DMS79 treated with DMSO at 0.1 percent for 48 hours (cell line): ENCODE measurements around the gene ZDHHC12.

Experiments used
- DNase-seq: peaks from one replicate; lab custom pipeline; 2025; lab: John Stamatoyannopoulos, UW

Gene ZDHHC12

DNA sequence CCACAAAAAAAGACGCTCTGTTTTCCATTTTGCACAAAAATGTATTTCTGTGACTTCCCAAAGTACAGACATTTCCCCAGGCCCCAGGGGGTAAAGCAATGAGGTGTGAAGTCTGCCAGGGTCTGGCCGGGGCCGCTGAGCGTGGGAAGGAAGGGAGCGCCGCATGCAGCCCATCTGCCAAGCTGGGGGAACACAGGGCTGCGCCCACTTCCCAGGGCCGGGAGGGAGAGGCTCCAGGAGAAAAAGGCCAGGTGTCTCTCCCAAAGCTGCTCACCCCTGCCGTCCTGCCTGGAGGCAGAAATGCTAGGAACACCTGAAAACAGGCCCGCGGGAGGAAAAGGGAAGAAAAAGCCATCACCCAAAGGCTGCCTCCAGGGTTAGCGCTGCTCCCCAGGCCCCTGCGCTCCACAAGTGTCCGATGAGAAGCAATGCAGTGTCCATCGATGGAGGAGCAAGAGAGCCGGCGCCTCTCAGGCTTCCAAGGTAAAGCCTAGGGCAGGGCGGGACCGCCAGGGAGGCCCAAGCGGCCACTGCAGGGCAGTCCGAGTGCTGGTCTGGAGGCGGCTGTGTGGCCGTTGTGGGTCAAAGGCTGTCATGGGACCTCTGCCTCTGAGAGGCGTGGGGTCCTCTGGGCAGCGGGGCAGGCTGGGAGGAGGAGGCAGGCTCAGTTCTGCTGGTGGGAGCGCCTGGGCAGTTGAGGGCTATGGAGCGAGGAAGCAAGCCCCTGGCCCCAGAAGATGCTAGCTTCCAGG lies 6.0 kb upstream of the ZDHHC12 start:
- DNase-seq, result no peak

DNA sequence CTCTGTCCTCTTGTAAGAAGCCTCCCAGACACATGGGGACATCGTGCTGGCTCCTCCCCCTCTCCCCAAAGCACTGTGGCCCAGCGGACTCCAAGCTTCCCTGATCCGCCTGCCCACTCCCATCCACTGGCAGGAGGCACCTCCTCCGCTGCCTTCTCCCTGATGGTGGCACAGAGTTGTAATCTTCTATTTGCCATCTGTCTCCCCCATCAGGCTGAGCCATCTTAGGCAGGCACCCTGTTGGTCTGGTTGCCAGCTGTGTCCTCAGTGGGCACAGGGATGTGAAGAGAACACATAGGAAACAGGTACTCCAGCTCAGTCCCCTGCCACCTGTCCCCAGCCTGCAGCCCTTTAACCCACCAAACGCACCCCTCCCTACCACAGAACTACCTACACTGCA lies 5.4 kb upstream of the ZDHHC12 start:
- no peak for DNase-seq

DNA sequence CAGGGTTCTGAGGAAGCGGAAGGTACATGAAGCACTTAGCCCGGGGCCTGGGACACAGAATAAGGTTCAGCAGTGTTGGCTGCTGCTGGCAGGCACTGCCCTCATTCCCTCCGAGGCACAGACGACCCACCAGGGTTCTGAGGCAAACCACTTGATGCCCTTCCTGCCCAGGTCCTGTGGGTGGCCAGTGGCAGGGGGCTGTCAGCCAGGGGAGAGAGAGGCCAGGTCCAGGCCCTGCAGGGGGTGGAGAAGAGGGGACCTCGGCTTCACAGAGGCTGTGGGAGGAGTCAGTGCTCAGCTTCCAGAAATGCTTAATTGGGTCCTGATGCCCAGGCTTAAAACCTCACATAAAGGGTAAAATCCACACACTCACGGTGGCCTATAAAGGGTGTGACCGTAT lies 4.4 kb upstream of the ZDHHC12 start:
- no peak for DNase-seq

DNA sequence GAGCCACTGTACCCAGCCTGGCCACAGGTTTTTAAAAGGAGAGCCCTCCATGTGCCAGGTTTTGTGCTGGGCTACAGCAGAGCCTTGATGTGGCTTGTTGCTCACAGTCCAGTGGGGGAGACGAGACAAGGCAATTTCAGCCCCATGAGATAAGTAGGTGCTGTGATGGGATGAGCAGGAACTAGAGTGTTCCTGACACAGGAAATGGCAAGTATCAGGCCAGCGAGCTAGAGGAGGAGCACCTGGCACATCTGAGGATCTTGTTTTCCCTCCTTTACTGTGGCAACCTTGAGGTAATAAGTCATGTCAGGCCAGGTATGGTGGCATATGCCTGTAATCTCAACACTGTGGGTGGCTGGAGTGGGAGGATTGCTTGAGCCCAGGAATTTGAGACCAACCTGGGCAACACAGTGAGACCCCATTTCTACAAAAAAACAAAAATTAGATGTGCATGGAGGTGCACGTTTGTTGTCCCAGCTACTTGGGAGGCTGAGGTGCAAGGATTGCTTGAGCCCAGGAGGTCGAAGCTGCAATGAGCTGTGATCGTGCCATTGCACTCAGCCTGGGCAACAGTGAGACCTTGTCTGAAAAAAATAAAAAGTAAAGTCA lies 3.8 kb upstream of the ZDHHC12 start:
- no peak for DNase-seq

DNA sequence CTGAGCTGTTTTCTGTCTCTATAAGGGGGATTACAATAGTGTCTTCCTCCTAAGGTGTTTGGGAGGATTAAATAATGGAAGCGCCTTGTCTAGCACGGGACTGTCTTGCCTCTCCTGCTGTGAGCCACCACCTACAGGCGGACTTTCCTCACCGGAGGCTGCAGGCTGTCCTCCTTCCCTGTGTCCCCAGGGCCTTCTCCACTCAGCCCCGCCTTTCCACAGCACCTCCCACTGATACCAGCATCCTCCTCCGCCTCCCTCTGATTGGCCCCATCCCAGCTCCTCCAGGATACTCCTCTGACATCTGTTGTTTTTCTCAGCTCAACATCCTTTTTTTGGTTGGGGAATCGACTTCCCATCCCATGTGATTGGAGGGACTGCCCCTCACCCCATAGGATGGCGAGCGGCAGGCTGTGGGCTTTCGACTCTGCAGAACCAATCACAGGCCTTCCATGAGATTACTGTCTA lies 851 bp upstream of the ZDHHC12 start:
- DNase-seq, result peak; percentile 44

- DNase-seq, result no peak
Observed at GRCh38 chr9:128723352-128723865, 518 bp downstream of the ZDHHC12 start.

- no peak for DNase-seq
Observed at GRCh38 chr9:128722380-128723351, 1.3 kb downstream of the ZDHHC12 start.

- DNase-seq, result no peak
Observed at GRCh38 chr9:128721487-128722010, 2.4 kb downstream of the ZDHHC12 start.

DNA sequence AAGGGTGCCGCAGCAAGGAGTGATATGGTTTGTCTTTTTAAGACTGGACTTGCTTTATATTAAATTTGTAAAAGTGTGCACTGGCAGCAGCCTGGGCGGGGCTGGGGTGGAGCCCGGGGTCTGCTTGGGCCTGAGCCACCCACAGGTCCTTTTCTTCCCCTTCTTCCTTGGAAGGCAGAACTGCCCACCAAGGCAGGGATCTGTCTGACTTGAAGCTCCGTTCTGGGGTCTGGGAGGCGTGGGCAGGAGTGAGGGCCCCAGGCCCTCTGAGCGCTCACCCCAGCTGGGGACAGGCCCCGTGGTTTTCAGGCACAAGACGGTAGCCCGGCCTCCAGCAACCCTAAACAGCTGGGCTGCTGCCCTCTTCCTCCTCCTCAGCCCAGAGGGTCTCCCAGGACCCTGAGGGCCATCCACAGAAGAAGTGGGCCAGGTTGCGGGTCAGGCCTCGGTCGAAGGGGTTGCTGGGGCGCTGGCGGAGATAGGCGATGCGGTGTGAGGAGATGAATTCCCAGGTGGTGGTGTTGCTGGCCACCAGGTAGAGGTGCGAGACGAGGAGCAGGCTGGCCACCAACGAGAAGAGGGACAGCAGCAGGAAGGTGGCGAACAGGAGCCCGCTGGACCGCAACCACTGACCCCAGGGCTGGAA lies 3.0 kb downstream of the ZDHHC12 start:
- no peak for DNase-seq

GRCh38 chr9:128719919-128720605 lies 3.9 kb downstream of the ZDHHC12 start:
- no peak for DNase-seq

GRCh38 chr9:128718475-128718874 lies 5.5 kb downstream of the ZDHHC12 start:
- DNase-seq, result no peak

GRCh38 chr9:128718047-128718446 lies 5.9 kb downstream of the ZDHHC12 start:
- no peak for DNase-seq

- no peak for DNase-seq
Observed at GRCh38 chr9:128716581-128717254, 7.2 kb downstream of the ZDHHC12 start.

DNA sequence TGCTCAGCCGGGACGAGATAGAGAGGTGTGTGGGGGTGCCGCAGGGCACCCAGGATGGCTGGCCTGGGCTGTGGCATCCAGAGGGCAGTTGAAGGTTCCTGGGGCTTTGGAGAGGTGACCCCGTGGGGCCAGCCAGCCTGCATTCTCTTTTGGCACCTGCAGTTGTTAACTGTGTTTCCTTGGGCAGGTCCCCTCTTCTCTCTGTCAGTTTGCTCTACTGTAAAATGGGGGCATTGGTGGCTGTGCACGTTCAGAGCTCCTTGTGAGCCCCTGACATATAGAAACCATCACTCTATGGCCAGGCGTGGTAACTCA lies 8.5 kb downstream of the ZDHHC12 start:
- DNase-seq, result no peak

DNA sequence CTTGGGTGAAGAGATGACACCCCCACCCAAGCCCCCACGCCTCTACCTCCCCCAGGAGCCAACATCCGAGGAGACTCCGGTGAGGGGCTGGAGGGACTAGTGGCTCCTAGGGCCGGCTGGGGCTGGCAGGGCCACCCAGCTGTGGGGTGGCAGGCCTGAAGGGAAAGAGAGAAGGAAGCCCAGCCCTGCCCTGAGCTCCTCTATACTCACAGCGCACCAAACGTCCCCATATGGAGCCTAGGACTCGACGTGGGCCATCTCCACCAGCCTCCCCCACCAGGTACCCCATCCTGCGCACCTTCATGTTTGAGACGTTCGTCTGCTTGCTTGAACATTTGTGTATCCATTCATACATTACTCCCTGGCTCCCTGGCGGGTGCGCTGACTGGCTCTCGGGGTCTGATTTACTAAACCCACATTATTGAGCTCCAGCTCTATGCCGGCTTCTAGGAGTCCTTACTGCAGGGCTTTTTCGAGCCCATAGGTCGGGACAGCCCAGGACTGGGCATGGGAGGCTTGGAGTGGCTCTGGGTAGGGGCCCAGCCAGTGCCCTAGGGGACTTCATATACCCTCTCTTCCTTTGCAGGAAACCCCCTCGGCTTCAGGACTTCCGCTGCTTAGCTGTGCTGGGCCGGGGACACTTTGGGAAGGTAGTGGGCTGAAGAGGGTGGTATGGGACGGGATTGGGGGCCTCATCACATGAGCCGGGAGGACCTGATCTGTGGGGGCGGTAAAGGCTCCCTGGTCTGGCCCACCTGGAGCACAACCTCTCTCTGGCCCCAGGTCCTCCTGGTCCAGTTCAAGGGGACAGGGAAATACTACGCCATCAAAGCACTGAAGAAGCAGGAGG lies 9.1 kb downstream of the ZDHHC12 start:
- no peak for DNase-seq

DNA sequence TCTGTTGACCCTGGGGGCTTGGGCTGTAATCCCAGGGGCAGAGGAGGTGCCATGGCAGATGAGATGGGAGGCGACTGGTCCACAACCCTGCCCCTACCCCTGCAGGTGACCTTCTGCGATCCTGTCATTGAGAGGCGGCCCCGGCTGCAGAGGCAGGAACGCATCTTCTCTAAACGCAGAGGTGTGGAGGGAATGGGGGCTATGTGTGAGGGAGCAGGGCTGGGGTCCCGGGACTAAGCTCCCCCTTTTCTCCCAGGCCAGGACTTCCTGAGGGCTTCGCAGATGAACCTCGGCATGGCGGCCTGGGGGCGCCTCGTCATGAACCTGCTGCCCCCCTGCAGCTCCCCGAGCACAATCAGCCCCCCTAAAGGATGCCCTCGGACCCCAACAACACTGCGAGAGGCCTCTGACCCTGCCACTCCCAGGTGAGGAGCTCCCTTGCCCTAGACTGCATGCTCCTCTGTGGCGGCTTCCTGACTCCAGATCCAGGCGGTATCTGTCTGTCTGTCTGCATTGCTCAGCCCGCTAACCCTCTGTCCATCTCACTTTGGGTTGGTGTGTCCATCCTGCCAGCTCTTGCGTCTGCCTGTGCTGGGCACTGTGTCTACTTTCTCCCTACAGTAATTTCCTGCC lies 9.9 kb downstream of the ZDHHC12 start:
- no peak for DNase-seq

- no peak for DNase-seq
Observed at GRCh38 chr9:128713411-128713780, 10.5 kb downstream of the ZDHHC12 start.

DNA sequence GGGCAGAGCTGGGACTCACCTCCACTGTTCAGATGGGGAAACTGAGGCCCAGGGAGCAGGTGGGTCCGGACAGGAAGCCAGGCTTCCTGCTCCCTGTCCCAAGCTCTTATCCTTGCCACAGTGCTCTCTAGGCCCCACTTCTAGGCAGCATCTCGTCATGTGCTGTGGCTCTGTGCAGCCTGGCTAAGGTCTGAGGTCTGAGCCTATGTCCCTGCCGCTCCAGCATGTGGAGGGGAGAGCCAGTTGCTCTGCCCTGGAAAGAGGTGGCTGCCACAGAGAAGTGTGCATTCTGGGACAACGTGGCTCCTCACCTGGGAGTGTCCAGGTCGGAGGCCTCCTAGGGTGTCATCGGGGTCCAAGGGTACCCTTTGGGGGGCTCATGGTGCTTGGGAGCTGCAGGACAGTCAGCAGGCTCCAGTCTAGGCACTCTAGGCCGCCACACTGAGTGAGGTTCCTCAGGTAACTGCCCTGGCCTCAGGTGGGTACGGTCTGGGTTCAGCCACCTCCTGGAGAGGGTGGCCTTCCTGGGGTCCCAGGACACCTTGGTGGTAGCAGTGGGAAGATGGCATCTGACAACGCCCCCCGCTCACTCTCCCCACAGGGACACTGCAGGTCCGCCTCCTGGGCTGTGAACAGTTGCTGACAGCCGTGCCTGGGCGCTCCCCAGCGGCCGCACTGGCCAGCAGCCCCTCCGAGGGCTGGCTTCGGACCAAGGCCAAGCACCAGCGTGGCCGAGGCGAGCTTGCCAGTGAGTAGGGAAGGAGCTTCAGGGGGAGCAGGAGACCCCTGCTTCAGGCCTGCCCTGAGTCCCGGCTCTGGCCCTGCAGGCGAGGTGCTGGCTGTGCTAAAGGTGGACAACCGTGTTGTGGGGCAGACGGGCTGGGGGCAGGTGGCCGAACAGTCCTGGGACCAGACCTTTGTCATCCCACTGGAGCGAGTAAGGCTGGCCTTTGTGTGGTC lies 11.2 kb downstream of the ZDHHC12 start:
- DNase-seq, result no peak
